ENCODE data around the gene MCM3AP. TPM values are rescaled to one million over a fixed set of nuclear protein-coding genes. Genes with fewer than 3 reads are reported as not detected.
"Not testable (repeated sequence)": the region's sequence is repeated elsewhere in the genome, so short reads cannot be mapped to it uniquely, and the experiment has no call there.

Gene MCM3AP
- total RNA-seq, 1 donor from 2014 or later, result 72.4 TPM

- H3K36me3 Mint-ChIP-seq, result peaks cover 28% of the 10 kb centered on the region
Measured at GRCh38 chr21:46311568-46311967, 26.2 kb upstream of the MCM3AP start.

GRCh38 chr21:46310260-46310659 is 24.8 kb upstream of the MCM3AP start:
- peaks cover 30% of the 10 kb centered on the region for H3K36me3 Mint-ChIP-seq
- H3K79me2 ChIP-seq (ENCODE audit: low read depth), result not testable (repeated sequence)

More at GRCh38 chr21:46311568-46311967, 26.2 kb upstream of the MCM3AP start:
- H3K9ac ChIP-seq, result no peak overlapping the region
- no peak overlapping the region for H3K4me3 ChIP-seq
- H3K4me1 ChIP-seq, result no peaks in the 10 kb centered on the region
- no peak overlapping the region for H2AFZ ChIP-seq (replicated peaks)
- no peaks in the 10 kb centered on the region for H3K27me3 ChIP-seq
- H3K9me3 ChIP-seq (ENCODE audit: low read depth), result no peaks in the 10 kb centered on the region
- no peak for TF ChIP-seq CTCF (IDR thresholded peaks at IDR 0.05)
- TF ChIP-seq EZH2 (IDR thresholded peaks at IDR 0.05), result no peak
- no peak for TF ChIP-seq EZH2phosphoT487 (IDR thresholded peaks at IDR 0.05)
- no peaks in the 10 kb centered on the region for H3K27me3 Mint-ChIP-seq (ENCODE audit: insufficient read depth, low read depth)
- no peak overlapping the region for H3K4me2 ChIP-seq
- peaks cover under 1% of the 10 kb centered on the region for H4K20me1 ChIP-seq (ENCODE audit: low read depth)
- no peak overlapping the region for H3K4me3 Mint-ChIP-seq
- no peaks in the 10 kb centered on the region for H3K4me1 Mint-ChIP-seq
- H3K9me3 Mint-ChIP-seq, result no peaks in the 10 kb centered on the region
- H3K27ac Mint-ChIP-seq, result no peak overlapping the region
- H3K27ac ChIP-seq, result no peak overlapping the region
- no peak for DNase-seq (ENCODE audit: low spot score)
- peaks cover 3% of the 10 kb centered on the region for H3K36me3 ChIP-seq
- no peaks in the 10 kb centered on the region for H3F3A ChIP-seq (ENCODE audit: low read depth)
- no peaks in the 10 kb centered on the region for H3K79me2 ChIP-seq (ENCODE audit: low read depth)

GRCh38 chr21:46308431-46308830 is 23.0 kb upstream of the MCM3AP start:
- Histone ChIP-seq H3K4me3 (no peak overlapping the region), H3K27ac (no peak overlapping the region), H3K9ac (no peak overlapping the region), H4K20me1 (ENCODE audit: low read depth) (no peaks in the 10 kb centered on the region), H3F3A (ENCODE audit: low read depth) (no peaks in the 10 kb centered on the region), H2AFZ (replicated peaks) (no peak overlapping the region), H3K9me3 (ENCODE audit: low read depth) (no peaks in the 10 kb centered on the region), H3K4me1 (no peaks in the 10 kb centered on the region), H3K36me3 (peaks cover 3% of the 10 kb centered on the region), H3K79me2 (ENCODE audit: low read depth) (no peaks in the 10 kb centered on the region), H3K27me3 (no peaks in the 10 kb centered on the region), H3K4me2 (no peak overlapping the region)
- Mint-ChIP-seq H3K36me3 (peaks cover 35% of the 10 kb centered on the region), H3K4me3 (no peak overlapping the region), H3K9me3 (no peaks in the 10 kb centered on the region), H3K27me3 (ENCODE audit: insufficient read depth, low read depth) (peaks cover 2% of the 10 kb centered on the region), H3K27ac (no peak overlapping the region), H3K4me1 (no peaks in the 10 kb centered on the region)
- TF ChIP-seq EZH2 (IDR thresholded peaks at IDR 0.05) (no peak), EZH2phosphoT487 (IDR thresholded peaks at IDR 0.05) (no peak), CTCF (IDR thresholded peaks at IDR 0.05) (no peak)
- DNase-seq (ENCODE audit: low spot score), result no peak

More at GRCh38 chr21:46310260-46310659, 24.8 kb upstream of the MCM3AP start:
- H3K4me3 ChIP-seq; H3K27me3 ChIP-seq; H3K27me3 Mint-ChIP-seq (ENCODE audit: insufficient read depth, low read depth); H3K4me2 ChIP-seq; H3K9ac ChIP-seq; H3F3A ChIP-seq (ENCODE audit: low read depth); H2AFZ ChIP-seq (replicated peaks); DNase-seq (ENCODE audit: low spot score); H3K4me1 Mint-ChIP-seq; H3K36me3 ChIP-seq; H3K9me3 Mint-ChIP-seq; H4K20me1 ChIP-seq (ENCODE audit: low read depth); H3K27ac Mint-ChIP-seq; H3K4me3 Mint-ChIP-seq; H3K4me1 ChIP-seq; H3K27ac ChIP-seq; H3K9me3 ChIP-seq (ENCODE audit: low read depth): not testable (repeated sequence)

- Histone ChIP-seq H3K36me3 (peaks cover 3% of the 10 kb centered on the region), H3K4me2 (no peak overlapping the region), H3K9me3 (ENCODE audit: low read depth) (no peaks in the 10 kb centered on the region), H3F3A (ENCODE audit: low read depth) (no peaks in the 10 kb centered on the region), H3K4me1 (no peaks in the 10 kb centered on the region), H3K79me2 (ENCODE audit: low read depth) (no peaks in the 10 kb centered on the region), H3K27ac (no peak overlapping the region), H2AFZ (replicated peaks) (no peak overlapping the region), H3K9ac (no peak overlapping the region), H4K20me1 (ENCODE audit: low read depth) (no peaks in the 10 kb centered on the region), H3K27me3 (no peaks in the 10 kb centered on the region), H3K4me3 (no peak overlapping the region)
- Mint-ChIP-seq H3K4me3 (no peak overlapping the region), H3K27me3 (ENCODE audit: insufficient read depth, low read depth) (peaks cover 2% of the 10 kb centered on the region), H3K36me3 (peaks cover 36% of the 10 kb centered on the region), H3K27ac (no peak overlapping the region), H3K4me1 (no peaks in the 10 kb centered on the region), H3K9me3 (no peaks in the 10 kb centered on the region)
- no peak for DNase-seq (ENCODE audit: low spot score)
- TF ChIP-seq EZH2 (IDR thresholded peaks at IDR 0.05) (no peak), EZH2phosphoT487 (IDR thresholded peaks at IDR 0.05) (no peak), CTCF (IDR thresholded peaks at IDR 0.05) (no peak)
Measured at GRCh38 chr21:46307625-46308024, 22.2 kb upstream of the MCM3AP start.
